K562 (cell line): ENCODE results near the gene SPATA32. TPM values are rescaled to one million over a fixed set of nuclear protein-coding genes. Genes with fewer than 3 reads are reported as not detected.
A peak's percentile ranks its signal among the peaks of the same experiment; 100 is the strongest.

ENCODE experiments used
- ARID3A ChIP-seq: IDR thresholded peaks from 2 replicates; pipeline ENCODE4 v1.6.1; 2012; ENCODE audit warnings: low read depth, low read length, improper control_type of control experiment, borderline replicate concordance
- ARID4B ChIP-seq: sonication (generic); formaldehyde crosslinking; IDR thresholded peaks from 2 replicates; pipeline ENCODE4 v1.8.0; 2022; ENCODE audit warnings: mild to moderate bottlenecking, missing genetic modification reagents
- CREB3 ChIP-seq: fragments of 450-650 bp; conservative IDR thresholded peaks from 2 replicates; pipeline ENCODE4 v1.6.1; 2016; ENCODE audit warnings: missing genetic modification characterization, low read depth, mild to moderate bottlenecking, missing compliant biosample characterization, moderate library complexity
- HMG20A ChIP-seq: fragments of 450-650 bp; formaldehyde crosslinking; conservative IDR thresholded peaks from 2 replicates; pipeline ENCODE4 v1.4.0; 2020; ENCODE audit warnings: mild to moderate bottlenecking, mixed read lengths
- HMG20B ChIP-seq: fragments of 250-450 bp; sonication (Bioruptor Pico); IDR thresholded peaks from 2 replicates; pipeline ENCODE4 v1.5.0; 2021; ENCODE audit warnings: mild to moderate bottlenecking
- MAFK ChIP-seq: IDR thresholded peaks from 2 replicates; pipeline ENCODE4 v1.6.1; 2011; ENCODE audit warnings: low read length, improper control_type of control experiment
- MLLT1 ChIP-seq, 2 experiments: fragments of 450-650 bp; IDR thresholded peaks; 2 replicates each; pipeline ENCODE4 v1.6.1; 2016
- MYNN ChIP-seq, 2 experiments: sonication (generic); formaldehyde crosslinking in 1 of 2; IDR thresholded peaks; 2 replicates each; pipeline versions ENCODE4 v1.5.0 to v1.6.1; 2016 to 2020; ENCODE audit warnings: antibody characterized with exemption in 1 of 2, missing genetic modification reagents in 1 of 2
- NR2C1 ChIP-seq, 2 experiments: fragments of 450-650 bp; IDR thresholded peaks; 2 replicates each; pipeline ENCODE4 v1.6.1; 2017; ENCODE audit warnings: mild to moderate bottlenecking in 2 of 2, antibody characterized with exemption in 1 of 2, inconsistent platforms in 1 of 2, missing compliant biosample characterization in 1 of 2, missing genetic modification characterization in 1 of 2
- POLR2AphosphoS5 ChIP-seq: IDR thresholded peaks from 2 replicates; pipeline ENCODE4 v1.6.1; 2011; ENCODE audit warnings: mild to moderate bottlenecking, low read depth, low read length, moderate library complexity; ENCODE audit not compliant: control insufficient read depth, insufficient read depth
- PURB ChIP-seq: sonication (generic); formaldehyde crosslinking; IDR thresholded peaks from 2 replicates; pipeline ENCODE4 v1.9.0; 2021; ENCODE audit warnings: low read depth, mild to moderate bottlenecking, missing genetic modification reagents
- RBM15 ChIP-seq: fragments of 200-400 bp; formaldehyde crosslinking; IDR thresholded peaks from 2 replicates; pipeline ENCODE4 v1.6.1; 2018; ENCODE audit warnings: mild to moderate bottlenecking, low read length, moderate library complexity; ENCODE audit not compliant: insufficient read depth
- RBM25 ChIP-seq: fragments of 200-400 bp; formaldehyde crosslinking; IDR thresholded peaks from 2 replicates; pipeline ENCODE4 v1.6.1; 2018; ENCODE audit warnings: low read length, low read depth, moderate library complexity; ENCODE audit not compliant: severe bottlenecking
- RBM39 ChIP-seq: fragments of 200-400 bp; formaldehyde crosslinking; optimal IDR thresholded peaks from 2 replicates; pipeline ENCODE3; 2018; ENCODE audit warnings: low read depth, low read length
- SMARCA4 ChIP-seq: fragments of 450-650 bp; IDR thresholded peaks from 2 replicates; pipeline ENCODE4 v1.6.1; 2016
- SNRNP70 ChIP-seq: fragments of 200-400 bp; formaldehyde crosslinking; optimal IDR thresholded peaks from 2 replicates; pipeline ENCODE3; 2017; ENCODE audit warnings: low read depth, low read length
- ZBTB7A ChIP-seq: IDR thresholded peaks from 2 replicates; pipeline ENCODE4 v1.6.1; 2011; ENCODE audit warnings: low read depth, mild to moderate bottlenecking, low read length, moderate library complexity, borderline replicate concordance; ENCODE audit not compliant: control insufficient read depth
- ZNF316 ChIP-seq: fragments of 450-650 bp; IDR thresholded peaks from 2 replicates; pipeline ENCODE4 v1.6.1; 2016
- ZNF717 ChIP-seq: fragments of 250-450 bp; sonication (Bioruptor Pico); IDR thresholded peaks from 2 replicates; pipeline ENCODE4 v1.5.0; 2021
- ZNF77 ChIP-seq: fragments of 250-450 bp; sonication (Bioruptor Pico); IDR thresholded peaks from 2 replicates; pipeline ENCODE4 v1.5.0; 2020
- polyA plus RNA-seq, 8 experiments: library from polyadenylated mRNA; depleted of rRNA in 4 of 8; stranded (reverse) in 5 of 8; unstranded in 3 of 8; fragments of >200 nt; fragmentation: Nextera tagmentation in 2 of 8; fragmentation: Illumina TruSeq in 1 of 8; extraction: Ambion mirVana in 2 of 8; extraction: Trizol in 1 of 8; gene quantifications; 2 replicates each; pipeline versions ENCODE4 v1.2.1 to v1.2.3, GENCODE V29; 2011 to 2014; ENCODE audit warnings: inconsistent platforms in 1 of 8, missing spikeins in 1 of 8
- total RNA-seq, 7 experiments: library from RNA; depleted of rRNA in 6 of 7; stranded (reverse); fragments of >200 nt in 6 of 7; fragmentation: Illumina TruSeq in 2 of 7; extraction: Trizol in 2 of 7; gene quantifications; 2 replicates each; pipeline versions ENCODE4 v1.2.1 to v1.2.3, GENCODE V29; 2011 to 2021; ENCODE audit warnings: low replicate concordance in 1 of 7

Gene SPATA32
- total and polyA plus RNA-seq, 9 of the 15 experiments (the other 6 are each of a cell fraction or from before 2014, with no cell fraction given), result 0.03 to 0.06 TPM; not detected in 7

GRCh38 chr17:45277216-45277849, 15.4 kb upstream of the SPATA32 start (continued):
- TF ChIP-seq ARID4B (CRISPR knock-in tag) (no peak), HMG20A (CRISPR knock-in tag) (no peak), ZNF316 (peak; percentile 100), MAFK (peak; percentile 99), HMG20B (CRISPR knock-in tag) (no peak), MYNN (IDR thresholded peaks at IDR 0.05) (peak; percentile 32; the same call in 1 of the 2 replicates), MYNN (CRISPR knock-in tag; IDR thresholded peaks at IDR 0.05) (no peak), PURB (CRISPR knock-in tag) (no peak), RBM25 (no peak), NR2C1 (IDR thresholded peaks at IDR 0.05) (peak; percentile 72), NR2C1 (tag; IDR thresholded peaks at IDR 0.05) (peak; percentile 65), RBM15 (no peak), CREB3 (no peak), ZBTB7A (no peak), POLR2AphosphoS5 (peak; percentile 35; the same call in 1 of the 2 replicates), SNRNP70 (no peak), MLLT1 (IDR thresholded peaks at IDR 0.05) (no peak), SMARCA4 (peak; percentile 48; the same call in 1 of the 2 replicates), RBM39 (no peak), ZNF717 (CRISPR knock-in tag) (no peak), ZNF77 (CRISPR knock-in tag) (no peak), ARID3A (no peak)
